ACHN (cell line): ENCODE measurements around the gene LYSMD3.
"Not testable (repeated sequence)": the region's sequence is repeated elsewhere in the genome, so short reads cannot be mapped to it uniquely, and the experiment has no call there.

Experiments used
- DNase-seq: peaks from one replicate; pipeline ENCODE4 v3.0.0-alpha.2; 2015
- in situ Hi-C: cut with HindIII; loops from 2 replicates; pipeline ENCODE4 v1.10.0; 2017; ENCODE audit warnings: low sequenced_read_pairs, low pct_ligation_motif_present, low pct_unique_long_range_greater_than_20kb

Gene LYSMD3

DNA sequence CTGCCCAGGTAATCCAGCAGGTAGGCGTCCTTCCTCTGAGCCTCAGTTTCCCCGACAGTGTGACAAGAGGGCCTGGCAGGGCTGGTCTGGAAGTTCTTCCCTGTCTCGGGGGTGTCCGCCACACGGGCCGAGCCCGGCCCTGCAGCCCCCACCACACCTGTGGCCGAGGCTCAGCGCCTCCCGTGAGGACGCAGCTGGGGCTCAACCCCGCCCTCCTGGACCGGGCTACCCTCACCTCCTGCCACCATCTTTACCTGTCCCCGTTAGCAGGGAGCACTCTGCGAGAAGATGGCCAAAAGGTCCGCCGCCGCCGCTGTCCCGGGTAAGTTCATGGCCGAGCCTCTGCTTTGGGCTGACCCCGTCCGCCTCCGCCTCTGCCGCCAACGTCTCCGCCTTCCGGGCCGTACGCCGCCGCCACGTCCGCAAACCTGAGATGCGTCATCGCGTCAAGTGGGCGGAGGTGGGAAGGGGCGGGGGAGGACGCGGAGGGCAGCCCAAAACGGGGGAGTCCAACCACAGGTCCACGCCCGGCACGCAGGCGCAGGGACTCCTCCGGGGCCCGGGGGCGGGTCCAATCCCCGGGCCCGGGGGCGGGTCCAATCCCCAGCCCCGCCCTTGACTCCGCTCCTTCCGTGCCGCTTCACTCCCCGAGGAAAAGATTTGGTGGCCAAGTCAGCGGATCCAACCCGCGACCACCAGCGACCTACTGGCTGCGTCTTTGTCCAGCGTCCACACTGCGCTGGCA lies at the start of gene LYSMD3:
TSS of gene LYSMD3 (minus strand) at position 391 of the 745 bp plus-strand sequence. CDS start 4,295 bp downstream, outside the sequence.
- in situ Hi-C loops, result no loop called here
- peak; percentile 94 for DNase-seq

- DNase-seq, in situ Hi-C loops: not testable (repeated sequence)
These were observed 47.2 kb upstream of the LYSMD3 start for GRCh38 chr5:90576566-90576965.

DNA sequence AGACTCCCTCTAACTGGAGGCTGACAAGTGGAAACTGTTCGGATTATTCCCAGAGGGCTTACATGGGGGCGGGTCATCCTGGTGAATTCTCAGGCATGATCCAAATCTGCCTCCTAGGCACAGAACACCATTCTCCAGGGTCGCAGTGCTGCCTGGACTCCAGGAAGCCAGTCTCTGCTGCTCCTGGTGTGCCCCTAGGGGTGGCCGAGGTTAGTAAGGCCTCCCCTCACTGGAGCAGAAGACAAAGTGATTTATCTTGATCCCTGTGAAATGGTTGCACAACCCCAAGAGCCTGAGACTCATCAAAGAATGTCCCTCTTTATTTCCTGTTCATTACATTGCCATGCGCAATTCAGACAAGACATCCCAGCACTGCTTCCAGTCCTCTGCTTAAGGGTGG lies 46.3 kb upstream of the LYSMD3 start:
- in situ Hi-C loops, result no loop called here
- no peak for DNase-seq

DNA sequence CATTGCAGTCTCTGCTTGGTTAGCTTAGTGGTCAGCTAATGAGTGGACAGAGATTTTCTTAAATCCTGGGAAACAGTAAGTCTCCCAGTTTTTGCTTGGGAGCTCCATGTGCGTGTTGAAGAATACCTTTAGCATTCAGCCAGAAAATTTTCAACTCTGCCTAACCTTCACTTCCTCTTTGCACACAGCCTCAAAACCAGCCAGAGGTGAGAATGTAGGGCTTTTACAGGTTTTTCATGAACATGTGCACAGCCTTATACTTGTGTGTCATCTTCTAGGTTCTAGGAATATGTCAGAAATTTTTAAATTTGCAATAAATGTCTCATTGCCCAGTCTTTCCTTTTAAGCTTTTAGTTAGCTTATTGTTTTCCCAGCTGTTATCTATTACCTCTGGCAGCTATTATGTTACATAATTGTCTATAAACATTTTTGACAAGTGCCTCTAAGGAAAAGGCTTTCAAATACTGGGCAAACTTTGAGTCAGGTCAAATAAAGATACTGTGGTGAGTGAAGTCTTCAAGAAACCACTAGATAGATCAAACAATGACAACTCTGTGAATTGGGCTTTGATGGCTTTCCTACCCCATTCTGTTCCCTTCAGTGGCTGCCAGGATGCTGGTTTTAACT lies 41.9 kb upstream of the LYSMD3 start:
- no peak for DNase-seq
- in situ Hi-C loops, result no loop called here

GRCh38 chr5:90570034-90570433 lies 40.6 kb upstream of the LYSMD3 start:
- in situ Hi-C loops, result no loop called here
- no peak for DNase-seq

DNA sequence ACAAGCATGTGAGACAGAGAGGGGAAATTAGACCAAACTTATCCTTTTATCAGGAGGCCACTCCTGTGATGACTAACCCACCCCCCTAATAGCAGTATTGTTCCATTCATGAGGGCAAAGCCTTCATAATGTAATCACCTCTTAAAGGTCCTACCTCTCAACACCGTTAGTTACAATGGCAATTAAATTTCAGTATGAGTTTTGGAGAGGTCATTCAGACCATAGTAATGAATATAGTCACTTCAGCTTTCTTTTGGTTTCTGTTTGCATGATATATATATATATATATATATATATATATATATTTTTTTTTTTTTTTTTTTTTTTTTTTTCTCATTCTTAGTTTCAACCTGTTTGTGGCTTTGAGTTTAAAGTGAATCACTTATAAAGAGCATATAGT lies 39.7 kb upstream of the LYSMD3 start:
- in situ Hi-C loops, result no loop called here
- DNase-seq, result no peak

GRCh38 chr5:90565491-90565890 lies 36.1 kb upstream of the LYSMD3 start:
- in situ Hi-C loops, result no loop called here
- DNase-seq, result no peak

DNA sequence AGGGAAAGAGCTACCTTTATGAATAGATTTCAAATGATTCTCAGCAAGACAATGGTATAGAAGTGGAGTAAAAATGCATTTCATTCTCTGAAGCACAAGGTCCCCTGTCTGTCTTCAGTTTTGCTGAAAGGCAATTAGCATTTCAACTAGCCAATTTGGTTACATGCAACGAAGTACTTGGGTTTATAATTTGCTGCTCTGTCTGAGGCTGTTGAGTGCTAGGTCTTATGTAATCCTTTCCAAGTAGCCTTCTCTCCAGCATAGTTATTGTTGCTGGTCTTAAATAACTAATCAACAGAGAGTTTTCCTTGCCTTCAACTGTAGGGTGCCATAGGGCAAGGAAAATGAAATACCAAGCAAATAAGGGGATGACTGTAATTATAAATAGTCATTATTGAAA lies 33.7 kb upstream of the LYSMD3 start:
- in situ Hi-C loops, result no loop called here
- no peak for DNase-seq

DNA sequence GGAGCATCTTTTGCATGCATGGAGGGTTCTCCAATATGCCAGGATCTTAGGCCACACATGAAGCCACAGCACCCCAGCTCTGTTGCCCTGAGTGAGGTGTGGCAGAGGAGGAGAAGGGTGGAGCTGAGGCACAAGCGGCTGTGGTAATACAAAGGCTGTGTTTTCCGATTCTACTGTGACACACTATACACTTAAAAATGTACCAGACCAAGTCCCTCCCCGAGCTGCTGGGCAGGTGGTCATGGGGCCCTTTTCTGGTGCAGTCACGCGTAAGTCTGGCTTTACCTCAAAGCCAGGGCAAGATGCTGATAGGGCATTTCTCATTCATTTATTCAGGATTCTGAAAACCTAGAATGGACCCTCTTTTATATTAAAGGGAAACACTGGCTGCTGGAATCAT lies 33.0 kb upstream of the LYSMD3 start:
- no peak for DNase-seq
- in situ Hi-C loops, result no loop called here

- in situ Hi-C loops, result no loop called here
- no peak for DNase-seq
These were observed 32.4 kb upstream of the LYSMD3 start for GRCh38 chr5:90561766-90562165.

- in situ Hi-C loops, result no loop called here
- DNase-seq, result no peak
These were observed 31.4 kb upstream of the LYSMD3 start for GRCh38 chr5:90560771-90561170.

DNA sequence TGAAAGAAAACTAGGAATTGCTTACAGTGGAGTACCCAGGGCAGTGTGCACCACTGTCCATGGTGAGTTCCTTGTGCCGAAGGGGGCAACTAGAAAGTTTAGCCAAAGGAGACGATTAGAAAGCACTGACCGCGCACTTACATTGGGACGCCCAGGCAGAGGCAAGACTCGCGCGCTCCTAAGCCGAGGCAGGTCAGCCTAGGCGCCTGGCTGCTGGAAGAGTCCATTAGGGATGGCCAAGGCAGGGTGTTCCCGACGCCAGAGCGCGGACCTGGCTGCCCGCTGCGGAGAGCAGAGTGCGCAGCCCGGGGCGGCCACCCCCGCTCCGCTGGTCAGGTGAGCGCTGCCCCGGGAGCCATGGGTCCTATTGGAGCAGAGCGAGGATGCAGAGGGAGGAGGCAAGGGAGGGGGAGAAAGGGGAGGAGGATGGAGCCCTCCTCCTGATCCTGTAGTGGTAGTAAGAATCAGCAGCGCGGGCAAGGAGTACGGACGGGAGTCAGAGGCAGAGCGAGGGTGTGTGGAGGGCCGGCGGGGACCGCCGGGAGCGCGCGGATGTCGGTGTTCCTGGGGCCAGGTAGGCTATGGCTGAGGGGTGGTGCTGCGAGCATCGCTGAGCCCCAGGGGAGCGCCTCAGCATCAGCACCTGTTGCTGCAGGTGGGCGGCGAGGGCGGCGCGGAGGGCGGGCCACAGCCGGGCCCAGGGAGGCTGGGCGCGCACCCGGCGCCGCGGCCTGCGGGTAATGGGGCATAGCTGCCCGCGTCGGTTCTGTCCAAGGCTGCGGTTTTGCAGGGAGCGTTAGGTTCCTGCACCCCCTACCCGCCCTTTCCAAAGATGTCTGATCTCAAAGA lies 29.2 kb upstream of the LYSMD3 start, which contains the start of gene ADGRV1:
TSS of gene ADGRV1 (plus strand) at position 454 of the 849 bp plus-strand sequence. CDS start at position 553, 99 bp downstream.
- peak; percentile 89 for DNase-seq
- in situ Hi-C loops, result no loop called here

DNA sequence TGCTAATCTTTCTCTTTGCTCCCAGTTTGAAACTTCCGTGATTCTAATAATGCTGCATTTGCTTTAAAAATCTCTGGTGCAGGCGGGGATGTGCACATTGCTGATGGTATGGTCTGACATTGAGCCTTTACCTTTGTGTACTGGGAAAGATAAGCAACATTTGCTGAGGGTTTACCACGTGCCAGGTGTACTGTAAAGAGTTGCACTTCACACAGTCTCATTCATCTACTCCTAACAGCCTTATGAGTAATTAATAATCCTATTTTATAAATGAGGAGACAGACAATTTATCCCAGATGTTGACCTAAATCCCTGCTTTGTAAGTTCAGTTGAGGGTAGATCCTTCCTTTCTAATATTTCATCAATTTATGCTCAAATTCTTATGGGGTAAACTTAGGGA lies 28.5 kb upstream of the LYSMD3 start:
- DNase-seq, result no peak
- in situ Hi-C loops, result no loop called here

DNA sequence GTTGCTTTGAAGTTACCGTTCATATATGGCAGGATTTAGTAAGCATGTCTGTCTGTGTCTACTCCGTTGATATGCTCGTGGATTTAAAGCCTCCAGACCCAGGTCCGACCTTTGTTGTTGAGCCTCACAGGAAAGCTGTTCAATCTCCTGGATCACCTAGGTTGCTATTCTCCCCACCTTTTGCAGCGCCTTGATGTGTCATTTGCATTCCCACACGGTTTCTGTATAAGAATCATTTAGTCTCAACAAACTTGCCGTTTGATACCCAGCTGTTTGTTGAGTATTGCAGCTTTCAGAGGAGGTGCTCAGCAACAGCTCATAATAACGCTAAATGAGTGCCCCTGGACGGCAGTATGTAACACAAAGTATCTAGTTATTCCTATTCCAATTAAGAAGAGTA lies 28.0 kb upstream of the LYSMD3 start:
- no peak for DNase-seq
- in situ Hi-C loops, result no loop called here

DNA sequence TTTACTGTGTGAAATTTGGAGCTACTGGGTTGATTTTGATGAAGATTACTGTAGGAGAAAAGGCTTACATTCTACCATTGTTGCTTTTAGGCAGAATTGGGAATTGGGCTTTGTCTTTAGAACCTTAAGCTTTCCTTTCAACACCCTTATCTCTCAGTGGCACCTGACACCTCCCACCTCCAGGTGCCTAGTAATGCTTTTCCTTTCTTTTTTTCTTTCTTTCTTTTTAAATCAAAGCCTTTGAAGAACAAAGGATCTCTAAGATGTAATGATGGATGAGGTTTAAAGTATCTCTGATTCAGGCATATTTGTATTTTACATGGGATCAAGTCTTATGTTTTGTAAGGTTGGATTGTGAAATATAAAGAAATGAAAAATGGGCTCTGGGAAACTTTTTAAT lies 26.3 kb upstream of the LYSMD3 start:
- no peak for DNase-seq

DNA sequence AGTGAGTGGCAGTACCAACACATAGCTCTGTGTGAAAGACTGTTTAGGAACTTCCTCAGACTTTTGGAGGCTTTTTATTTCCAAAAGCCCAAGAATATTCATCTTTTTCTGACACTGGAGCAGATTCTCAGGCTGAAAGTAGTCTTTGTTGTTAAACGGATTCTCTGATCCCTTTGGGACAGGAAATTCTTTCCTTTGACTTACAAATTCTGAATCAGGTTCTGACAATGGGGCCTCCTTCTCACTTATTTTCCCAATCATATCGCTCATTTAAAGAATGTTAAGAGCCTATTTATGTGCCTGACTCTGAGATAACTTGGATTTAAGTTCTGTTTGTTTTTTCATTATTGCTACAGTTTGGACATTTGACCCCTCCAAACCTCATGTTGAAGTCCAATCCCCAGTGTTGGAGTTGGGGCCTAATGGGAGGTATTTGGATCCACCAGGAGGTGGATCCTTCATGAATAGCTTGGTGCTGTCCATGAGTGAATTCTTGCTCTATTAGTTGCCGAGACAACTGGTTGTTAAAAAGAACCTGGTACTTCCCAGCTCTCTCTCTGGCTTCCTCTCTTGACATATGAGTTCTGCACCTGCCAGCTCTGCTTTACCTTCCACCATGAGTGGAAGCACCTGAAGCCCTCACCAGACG lies 25.1 kb upstream of the LYSMD3 start:
- in situ Hi-C loops, result no loop called here
- no peak for DNase-seq

More for the DNA sequence above, 26.3 kb upstream of the LYSMD3 start:
- in situ Hi-C loops, result no loop called here

DNA sequence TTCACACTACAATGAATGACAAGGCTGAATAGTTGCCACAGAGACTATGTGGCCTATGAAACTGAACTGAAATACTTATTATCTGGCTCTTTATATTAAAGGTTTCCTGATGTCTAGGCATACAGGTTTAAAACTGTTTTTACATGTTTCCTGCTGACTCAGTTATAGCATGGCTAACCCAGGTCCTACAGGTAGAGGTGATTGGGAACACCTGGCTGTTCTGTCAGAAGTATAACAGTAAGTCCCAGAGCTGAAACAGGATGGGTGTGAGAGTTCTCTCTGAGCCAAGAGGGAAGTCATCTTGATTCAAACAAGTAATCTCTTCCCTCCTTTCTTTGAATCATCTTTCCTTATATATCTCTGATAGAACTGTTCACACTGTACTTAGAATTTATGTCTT lies 24.3 kb upstream of the LYSMD3 start:
- DNase-seq, result no peak
- in situ Hi-C loops, result no loop called here

- in situ Hi-C loops, result no loop called here
These were observed 22.0 kb upstream of the LYSMD3 start for GRCh38 chr5:90551376-90551775.

GRCh38 chr5:90550963-90551362 lies 21.6 kb upstream of the LYSMD3 start:
- in situ Hi-C loops, result no loop called here
- DNase-seq, result no peak

More at GRCh38 chr5:90551376-90551775, 22.0 kb upstream of the LYSMD3 start:
- no peak for DNase-seq
